ENCODE results near the gene FOXC2.

FOXC2 gene

GRCh38 chr16:86566601-86566965, at the start of gene FOXC2:
Gene FOXC2 (plus strand): TSS chr16:86566829. CDS start chr16:86567336, 507 bp downstream.
- DNase-seq = peak; percentile 96

GRCh38 chr16:86517033-86517432, 49.6 kb upstream of the FOXC2 start:
- no peak for DNase-seq

GRCh38 chr16:86517652-86518258, 48.9 kb upstream of the FOXC2 start:
- peak; percentile 89 for DNase-seq

GRCh38 chr16:86519007-86519648, 47.5 kb upstream of the FOXC2 start:
- no peak for DNase-seq

GRCh38 chr16:86519649-86520316, 46.8 kb upstream of the FOXC2 start:
- peak; percentile 89 for DNase-seq

- DNase-seq = no peak
Observed at GRCh38 chr16:86520317-86521210, 46.1 kb upstream of the FOXC2 start.

GRCh38 chr16:86521236-86522197, 45.1 kb upstream of the FOXC2 start:
- DNase-seq = no peak

GRCh38 chr16:86522634-86523033, 44.0 kb upstream of the FOXC2 start:
- DNase-seq = no peak

- DNase-seq = no peak
Observed at GRCh38 chr16:86523166-86523740, 43.4 kb upstream of the FOXC2 start.

- DNase-seq = no peak
Observed at GRCh38 chr16:86524029-86524428, 42.6 kb upstream of the FOXC2 start.

- DNase-seq = no peak
Observed at GRCh38 chr16:86525696-86526095, 40.9 kb upstream of the FOXC2 start.

GRCh38 chr16:86527366-86527765, 39.3 kb upstream of the FOXC2 start:
- DNase-seq = no peak

GRCh38 chr16:86528061-86528929, 38.3 kb upstream of the FOXC2 start:
- DNase-seq = no peak

GRCh38 chr16:86529160-86529559, 37.5 kb upstream of the FOXC2 start:
- DNase-seq = no peak

GRCh38 chr16:86530251-86531190, 36.1 kb upstream of the FOXC2 start:
- DNase-seq = no peak

- DNase-seq = peak; percentile 30
Observed at GRCh38 chr16:86531191-86531545, 35.5 kb upstream of the FOXC2 start.

GRCh38 chr16:86531641-86532525, 34.7 kb upstream of the FOXC2 start:
- no peak for DNase-seq

- no peak for DNase-seq
Observed at GRCh38 chr16:86532526-86532815, 34.2 kb upstream of the FOXC2 start.

- no peak for DNase-seq
Observed at GRCh38 chr16:86533076-86533475, 33.6 kb upstream of the FOXC2 start.
